VCaP (cell line): Measurements from ENCODE around the gene RHBDL1.

Experiments
- H3K27ac ChIP-seq: fragments of 450-650 bp; 2 replicates; pipeline ENCODE4 v1.5.1; 2017
- TF ChIP-seq, protein P1 (sequence below): fragments of 450-650 bp; conservative IDR thresholded peaks from 2 replicates; pipeline ENCODE4 v1.5.1; 2017; ENCODE audit warnings: mild to moderate bottlenecking, moderate library complexity

Gene RHBDL1

DNA sequence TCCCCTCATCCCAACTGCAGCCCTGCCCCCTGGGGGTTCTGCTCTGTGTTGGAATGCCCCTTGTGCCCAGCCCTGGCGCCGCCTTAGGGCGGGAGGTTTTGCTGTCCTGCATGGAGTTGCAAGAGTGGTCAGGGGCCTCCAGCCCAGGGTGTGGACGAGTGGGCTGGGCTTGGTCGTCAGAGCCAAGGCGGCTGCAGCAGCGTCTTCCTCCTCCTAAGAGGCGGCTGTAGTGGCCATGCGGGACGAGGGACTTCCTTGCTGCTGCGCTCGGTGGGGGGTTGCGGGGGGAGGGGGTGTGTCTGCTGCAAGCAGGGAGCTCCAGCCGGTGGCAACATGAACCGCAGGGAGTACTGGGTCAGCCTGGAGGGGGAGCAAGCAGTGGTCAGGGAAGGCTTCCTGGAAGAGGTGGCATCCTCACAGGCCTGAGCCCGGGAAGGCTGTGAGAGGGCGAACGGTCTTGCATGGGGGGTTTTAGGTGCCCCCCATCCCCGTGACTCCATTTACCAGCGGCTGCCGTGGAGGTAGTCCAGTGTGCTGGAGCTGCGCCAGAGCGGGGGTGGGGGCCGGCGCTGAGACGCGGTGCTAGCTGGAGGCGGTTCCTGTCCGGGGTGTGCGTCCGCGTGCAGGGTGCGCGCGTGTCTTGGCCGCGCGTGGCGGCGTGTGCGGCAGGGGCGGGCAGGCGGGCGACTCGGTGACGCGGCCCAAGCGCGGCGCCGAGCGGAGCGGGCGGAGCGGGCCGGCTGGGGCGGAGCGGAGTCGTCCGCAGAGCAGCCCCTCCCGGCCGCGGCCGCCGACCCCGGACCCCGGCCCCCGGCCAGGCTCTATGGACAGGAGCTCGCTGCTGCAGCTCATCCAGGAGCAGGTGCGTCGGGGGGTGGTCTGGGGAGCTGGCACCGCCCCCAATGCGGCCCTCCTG is at the start of gene RHBDL1:
Gene RHBDL1 (plus strand): TSS at position 704 of the 916 bp plus-strand sequence. CDS start 120 bp downstream, at position 824.
- TF ChIP-seq, protein P1, sequence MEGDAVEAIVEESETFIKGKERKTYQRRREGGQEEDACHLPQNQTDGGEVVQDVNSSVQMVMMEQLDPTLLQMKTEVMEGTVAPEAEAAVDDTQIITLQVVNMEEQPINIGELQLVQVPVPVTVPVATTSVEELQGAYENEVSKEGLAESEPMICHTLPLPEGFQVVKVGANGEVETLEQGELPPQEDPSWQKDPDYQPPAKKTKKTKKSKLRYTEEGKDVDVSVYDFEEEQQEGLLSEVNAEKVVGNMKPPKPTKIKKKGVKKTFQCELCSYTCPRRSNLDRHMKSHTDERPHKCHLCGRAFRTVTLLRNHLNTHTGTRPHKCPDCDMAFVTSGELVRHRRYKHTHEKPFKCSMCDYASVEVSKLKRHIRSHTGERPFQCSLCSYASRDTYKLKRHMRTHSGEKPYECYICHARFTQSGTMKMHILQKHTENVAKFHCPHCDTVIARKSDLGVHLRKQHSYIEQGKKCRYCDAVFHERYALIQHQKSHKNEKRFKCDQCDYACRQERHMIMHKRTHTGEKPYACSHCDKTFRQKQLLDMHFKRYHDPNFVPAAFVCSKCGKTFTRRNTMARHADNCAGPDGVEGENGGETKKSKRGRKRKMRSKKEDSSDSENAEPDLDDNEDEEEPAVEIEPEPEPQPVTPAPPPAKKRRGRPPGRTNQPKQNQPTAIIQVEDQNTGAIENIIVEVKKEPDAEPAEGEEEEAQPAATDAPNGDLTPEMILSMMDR = no peak
- H3K27ac ChIP-seq = peak within 1 kb of the TSS; percentile 62

DNA sequence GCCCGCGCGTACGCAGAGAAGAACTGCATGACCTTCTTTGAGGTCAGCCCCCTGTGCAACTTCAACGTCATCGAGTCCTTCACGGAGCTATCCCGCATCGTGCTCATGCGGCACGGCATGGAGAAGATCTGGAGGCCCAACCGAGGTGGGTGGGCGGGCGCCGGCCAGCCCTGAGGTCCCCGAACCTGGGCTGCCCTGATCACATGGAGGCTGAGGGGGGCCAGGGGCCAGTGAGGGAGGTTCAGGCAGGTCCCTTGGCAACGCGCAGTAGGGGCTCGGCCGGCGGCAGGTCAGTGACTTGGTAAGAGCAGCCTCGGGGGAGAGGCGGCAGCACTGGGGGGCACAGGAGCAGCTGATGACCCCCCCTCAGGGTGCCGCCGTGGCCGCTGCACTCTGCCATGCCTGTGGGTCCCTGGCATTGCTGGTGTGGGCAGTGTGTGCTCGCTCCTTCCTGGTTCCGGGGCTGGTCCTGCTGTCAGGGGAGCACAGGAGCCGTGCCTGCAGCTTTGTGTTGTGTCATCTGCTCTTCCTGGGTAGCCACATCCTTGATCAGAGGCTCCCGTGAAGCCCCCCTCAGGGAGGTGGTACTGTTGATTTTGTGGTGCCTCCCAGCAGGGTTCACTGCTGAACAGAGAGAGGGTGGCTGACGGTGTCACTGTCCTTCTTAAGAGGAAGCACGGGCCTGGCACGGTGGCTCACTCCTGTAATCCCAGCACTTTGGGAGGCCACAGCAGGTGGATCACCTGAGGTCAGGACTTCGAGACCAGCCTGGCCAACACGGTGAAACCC is 49.3 kb upstream of the RHBDL1 start:
- H3K27ac ChIP-seq = no peak overlapping the region
- TF ChIP-seq, protein P1 = no peak

DNA sequence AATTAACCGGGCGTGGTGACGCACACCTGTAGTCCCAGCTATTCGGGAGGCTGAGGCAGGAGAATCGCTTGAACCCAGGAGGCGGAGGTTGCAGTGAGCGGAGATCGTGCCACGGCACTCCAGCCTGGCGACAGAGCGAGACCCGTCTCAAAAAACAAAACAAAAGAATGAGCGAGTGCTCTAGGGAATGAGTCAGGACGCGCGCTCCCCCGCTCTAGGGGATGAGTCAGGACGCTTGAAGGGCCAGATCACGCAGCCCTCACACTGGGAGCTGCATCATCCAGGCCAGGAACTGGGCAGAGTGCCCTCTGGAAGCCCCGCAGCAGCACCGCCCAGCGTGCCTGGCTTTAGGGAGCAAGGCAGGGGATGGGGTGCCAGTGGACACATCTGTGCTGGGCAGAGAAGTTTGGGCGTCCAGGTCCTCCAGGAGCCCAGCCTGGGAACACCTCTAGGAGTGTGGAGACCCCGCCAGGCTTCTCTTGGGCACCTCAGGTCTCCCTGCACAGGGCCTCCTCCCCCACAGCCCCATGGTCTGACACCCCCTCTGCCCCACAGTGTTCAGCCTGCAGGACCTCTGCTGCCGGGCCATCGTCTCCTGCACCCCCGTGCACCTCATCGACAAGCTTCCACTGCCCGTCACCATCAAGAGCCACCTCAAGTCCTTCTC is 48.6 kb upstream of the RHBDL1 start:
- H3K27ac ChIP-seq = no peak overlapping the region

DNA sequence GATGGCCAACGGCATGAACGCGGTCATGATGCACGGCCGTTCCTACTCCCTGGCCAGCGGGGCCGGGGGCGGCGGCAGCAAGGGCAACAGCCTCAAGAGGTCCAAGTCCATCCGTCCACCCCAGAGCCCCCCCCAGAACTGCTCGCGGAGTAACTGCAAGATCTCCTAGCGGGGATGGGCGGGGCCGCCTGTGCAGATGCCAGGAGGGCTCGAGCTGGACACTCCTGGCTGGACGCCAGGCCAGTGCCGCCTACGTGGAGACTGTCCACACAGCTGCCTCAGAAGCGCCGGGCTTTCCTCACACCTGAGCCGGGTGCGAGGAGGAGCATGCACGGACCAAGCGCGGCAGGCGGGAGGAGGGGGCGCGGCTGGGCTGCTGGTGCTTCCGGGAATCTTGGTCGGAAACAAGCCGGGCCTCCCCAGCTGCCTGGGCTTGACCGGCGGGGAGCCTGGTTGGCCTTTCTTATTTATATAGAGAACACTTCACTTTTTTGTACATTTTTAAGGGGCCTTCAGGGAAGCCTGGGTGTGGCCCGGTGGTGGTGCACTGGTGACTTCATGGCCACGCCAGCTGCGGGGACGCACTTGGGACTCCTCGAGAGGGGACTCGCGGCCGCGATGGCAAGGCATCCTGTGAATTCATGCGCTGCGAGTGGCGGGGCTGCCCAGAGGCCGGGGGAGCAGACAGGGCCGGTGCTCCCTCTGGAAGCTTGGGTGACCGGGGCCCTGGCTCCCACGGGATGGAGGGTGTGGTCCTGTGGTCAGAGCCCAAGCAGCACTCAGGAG is 47.8 kb upstream of the RHBDL1 start:
- H3K27ac ChIP-seq = no peak overlapping the region
- TF ChIP-seq, protein P1 = no peak

More for the DNA sequence above, 48.6 kb upstream of the RHBDL1 start:
- TF ChIP-seq, protein P1 = no peak

DNA sequence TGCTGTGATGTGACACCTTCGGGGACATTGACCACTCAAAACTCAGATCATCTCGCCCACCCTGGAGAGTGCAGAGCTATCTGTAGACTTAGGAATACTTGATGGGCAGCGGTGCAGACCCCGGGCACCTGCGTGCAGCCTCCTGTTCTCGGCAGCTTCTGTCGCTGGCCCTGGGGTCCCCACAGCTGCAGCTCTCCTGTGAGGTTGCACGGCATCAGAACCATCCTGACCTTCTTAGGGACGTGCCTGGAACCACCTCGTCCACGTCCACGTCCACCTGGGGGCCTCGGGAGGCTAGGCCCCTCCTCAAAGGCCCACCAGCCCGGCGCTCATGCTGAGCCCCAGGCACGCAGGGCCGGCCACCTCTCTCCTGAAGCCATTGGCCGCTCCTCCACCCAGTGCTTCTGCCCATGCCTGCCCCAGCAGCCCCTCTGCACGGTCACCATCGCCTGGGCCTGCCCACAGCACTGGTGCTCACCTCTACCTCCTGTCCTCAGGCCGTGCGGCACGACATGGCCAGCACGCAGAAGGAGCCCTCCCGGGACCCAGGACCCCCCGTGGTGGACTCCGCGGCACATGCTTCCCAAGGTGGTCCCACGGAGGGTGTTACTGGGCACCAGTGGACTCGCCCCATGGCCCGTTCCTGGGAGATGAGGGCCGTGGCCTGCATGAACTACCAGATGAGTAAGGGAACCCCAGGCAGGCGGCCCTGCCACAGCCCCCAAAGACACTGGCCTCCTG is 47.0 kb upstream of the RHBDL1 start:
- TF ChIP-seq, protein P1 = no peak
- no peak overlapping the region for H3K27ac ChIP-seq

DNA sequence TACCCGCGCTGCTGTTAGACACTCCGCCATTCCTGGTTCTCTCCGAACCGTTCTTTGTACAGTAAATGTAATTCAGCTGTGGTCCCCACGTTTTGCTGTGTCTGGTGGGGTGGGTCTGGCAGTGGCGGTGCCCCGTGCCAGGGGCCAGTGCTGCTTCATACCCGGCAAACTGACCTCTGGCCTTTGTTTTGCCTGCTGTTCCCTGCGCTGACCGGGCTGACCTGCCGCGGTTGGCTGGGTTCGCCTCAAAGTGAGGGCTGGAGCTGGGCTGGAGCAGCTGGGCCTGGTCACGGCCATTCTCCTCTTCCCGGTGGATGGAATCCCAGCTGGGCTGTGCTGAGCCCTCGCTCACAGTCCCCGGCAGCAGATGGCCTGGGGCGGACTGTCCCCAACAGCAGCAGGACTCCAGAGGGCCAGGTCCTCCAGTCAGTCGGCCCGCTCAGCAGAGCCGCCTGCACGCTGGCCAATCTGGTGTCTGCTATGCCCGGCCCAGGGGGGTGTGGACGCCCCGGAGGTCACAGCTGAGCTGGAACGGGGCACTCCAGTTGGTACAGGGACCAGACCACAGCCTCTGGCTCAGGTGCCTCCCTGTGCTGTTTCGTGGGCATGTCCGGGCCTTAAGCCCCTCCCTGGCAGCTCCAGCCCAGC is 46.2 kb upstream of the RHBDL1 start:
- TF ChIP-seq, protein P1 = no peak
- H3K27ac ChIP-seq = no peak overlapping the region
